Stimulated activated CD4-positive, alpha-beta T cell treated with anti-CD3 and anti-CD28 coated beads, Interleukin-12 subunit alpha, Interleukin-12 subunit beta, amount 100 ng/mL, for 24 hours (primary cell): ENCODE data around the gene DGKQ.

ENCODE experiments used
- DNase-seq, 2 experiments: peaks; one replicate each; pipeline ENCODE4 v3.0.0-alpha.2; 2020; ENCODE audit warnings: low read depth in 2 of 2

DGKQ gene

GRCh38 chr4:974668-975067 lies 1.3 kb upstream of the DGKQ start:
- DNase-seq, result no peak

- peak in 1 of 2 experiments; percentile 25 for DNase-seq
These were observed 531 bp downstream of the DGKQ start for GRCh38 chr4:972651-973424.

GRCh38 chr4:971666-972500 lies 1.5 kb downstream of the DGKQ start:
- DNase-seq, result no peak

GRCh38 chr4:970854-971520 lies 2.4 kb downstream of the DGKQ start:
- no peak for DNase-seq

GRCh38 chr4:970046-970745 lies 3.2 kb downstream of the DGKQ start:
- DNase-seq, result no peak

GRCh38 chr4:968621-969394 lies 4.6 kb downstream of the DGKQ start:
- DNase-seq, result no peak

GRCh38 chr4:968221-968620 lies 5.1 kb downstream of the DGKQ start:
- DNase-seq, result no peak

- DNase-seq, result no peak
These were observed 6.0 kb downstream of the DGKQ start for GRCh38 chr4:967113-968104.

- DNase-seq, result no peak
These were observed 6.9 kb downstream of the DGKQ start for GRCh38 chr4:966266-967112.

- DNase-seq, result no peak
These were observed 7.6 kb downstream of the DGKQ start for GRCh38 chr4:965766-966134.

GRCh38 chr4:965048-965765 lies 8.2 kb downstream of the DGKQ start:
- DNase-seq, result no peak

- no peak for DNase-seq
These were observed 8.9 kb downstream of the DGKQ start for GRCh38 chr4:964346-965025.

- no peak for DNase-seq
These were observed 9.8 kb downstream of the DGKQ start for GRCh38 chr4:963276-964225.

GRCh38 chr4:962231-963208 lies 10.8 kb downstream of the DGKQ start:
- DNase-seq, result no peak
